ENCODE data around the gene TNNT3.

- TF ChIP-seq EZH2 (IDR thresholded peaks at IDR 0.05; ENCODE audit: insufficient read depth, poor library complexity, severe bottlenecking) (no peak), EZH2phosphoT487 (IDR thresholded peaks at IDR 0.05; ENCODE audit: insufficient read depth, low read depth) (no peak)
These were observed 47.1 kb upstream of the TNNT3 start for GRCh38 chr11:1872267-1872985.
